ENCODE data around the gene ING2.
"Not testable (repeated sequence)": the region's sequence is repeated elsewhere in the genome, so short reads cannot be mapped to it uniquely, and the experiment has no call there.

ING2 gene

GRCh38 chr4:183550345-183551093, 45.7 kb downstream of the ING2 start:
- no peak for DNase-seq

- DNase-seq = no peak
Observed at GRCh38 chr4:183552274-183553146, 47.7 kb downstream of the ING2 start.

- DNase-seq = not testable (repeated sequence)
Observed at GRCh38 chr4:183553147-183553478, 48.3 kb downstream of the ING2 start.

GRCh38 chr4:183553601-183554345, 48.9 kb downstream of the ING2 start:
- DNase-seq = no peak

GRCh38 chr4:183554346-183554686, 49.5 kb downstream of the ING2 start:
- no peak for DNase-seq

- no peak for DNase-seq
Observed at GRCh38 chr4:183554878-183555585, 50.2 kb downstream of the ING2 start.

- no peak for DNase-seq
Observed at GRCh38 chr4:183556947-183557346, 52.1 kb downstream of the ING2 start.

GRCh38 chr4:183557611-183558010, 52.8 kb downstream of the ING2 start:
- no peak for DNase-seq

GRCh38 chr4:183558873-183559272, 54.0 kb downstream of the ING2 start:
- no peak for DNase-seq

- DNase-seq = no peak
Observed at GRCh38 chr4:183561905-183562304, 57.0 kb downstream of the ING2 start.
